OCI-LY3 (cell line): Measurements from ENCODE around the gene POLD2.

Source experiments
- H2AFZ ChIP-seq: fragments of 200-600, 300-600 bp; shearing (Covaris generic); 2 replicates; pipeline ENCODE4 v1.6.0; 2014; ENCODE audit warnings: antibody characterized with exemption, low read depth, low read length
- H3K27ac ChIP-seq: fragments of 200-600, 300-600 bp; sonication (generic); 2 replicates; pipeline ENCODE4 v1.5.1; 2014; ENCODE audit warnings: mild to moderate bottlenecking, low read length, moderate library complexity, mixed read lengths
- H3K27me3 ChIP-seq: fragments of 200-600, 300-600 bp; sonication (generic); 2 replicates; pipeline ENCODE4 v1.6.1; 2014; ENCODE audit warnings: low read depth, low read length, mixed read lengths
- H3K36me3 ChIP-seq: fragments of 200-600, 300-600 bp; sonication (generic); replicated peaks from 2 replicates; pipeline ENCODE3; 2014; ENCODE audit warnings: low read depth, low read length, mixed read lengths
- H3K4me1 ChIP-seq: fragments of 300-600, 200-600 bp; sonication (generic); 2 replicates; pipeline ENCODE4 v1.6.1; 2014; ENCODE audit warnings: low read length, mixed read lengths
- H3K4me2 ChIP-seq: fragments of 200-600, 300-600 bp; sonication (generic); 2 replicates; pipeline ENCODE4 v1.6.1; 2014; ENCODE audit warnings: low read length, mixed read lengths
- H3K4me3 ChIP-seq: fragments of 300-600, 200-600 bp; sonication (generic); 2 replicates; pipeline ENCODE4 v1.5.1; 2014; ENCODE audit warnings: antibody characterized with exemption, mild to moderate bottlenecking, low read length, moderate library complexity
- H3K79me2 ChIP-seq: fragments of 300-600, 200-600 bp; shearing (Covaris generic); 2 replicates; pipeline ENCODE4 v1.6.1; 2014; ENCODE audit warnings: mild to moderate bottlenecking, low read length, mixed read lengths
- H3K9ac ChIP-seq: fragments of 300-600, 200-600 bp; shearing (Covaris generic); 2 replicates; pipeline ENCODE4 v1.6.0; 2014; ENCODE audit warnings: mild to moderate bottlenecking, low read length, moderate library complexity
- H3K9me3 ChIP-seq: fragments of 200-600, 300-600 bp; shearing (Covaris generic); 2 replicates; pipeline ENCODE4 v1.6.1; 2014; ENCODE audit warnings: low read length, mixed read lengths; ENCODE audit not compliant: insufficient read depth
- H4K20me1 ChIP-seq: fragments of 200-600, 300-600 bp; sonication (generic); 2 replicates; pipeline ENCODE4 v1.6.1; 2016; ENCODE audit warnings: low read length, mixed read lengths; ENCODE audit not compliant: insufficient read depth
- EZH2phosphoT487 ChIP-seq: fragments of 200-600 bp; shearing (Covaris generic); IDR thresholded peaks from 2 replicates; pipeline ENCODE4 v1.6.1; 2018; ENCODE audit warnings: antibody characterized with exemption, mixed run types, low read depth
- TF ChIP-seq, protein P1 (sequence below): fragments of 200-600, 300-600 bp; sonication (generic); IDR thresholded peaks from 2 replicates; pipeline ENCODE4 v1.5.1; 2014; ENCODE audit warnings: antibody characterized with exemption, low read length, low read depth

POLD2 gene

DNA sequence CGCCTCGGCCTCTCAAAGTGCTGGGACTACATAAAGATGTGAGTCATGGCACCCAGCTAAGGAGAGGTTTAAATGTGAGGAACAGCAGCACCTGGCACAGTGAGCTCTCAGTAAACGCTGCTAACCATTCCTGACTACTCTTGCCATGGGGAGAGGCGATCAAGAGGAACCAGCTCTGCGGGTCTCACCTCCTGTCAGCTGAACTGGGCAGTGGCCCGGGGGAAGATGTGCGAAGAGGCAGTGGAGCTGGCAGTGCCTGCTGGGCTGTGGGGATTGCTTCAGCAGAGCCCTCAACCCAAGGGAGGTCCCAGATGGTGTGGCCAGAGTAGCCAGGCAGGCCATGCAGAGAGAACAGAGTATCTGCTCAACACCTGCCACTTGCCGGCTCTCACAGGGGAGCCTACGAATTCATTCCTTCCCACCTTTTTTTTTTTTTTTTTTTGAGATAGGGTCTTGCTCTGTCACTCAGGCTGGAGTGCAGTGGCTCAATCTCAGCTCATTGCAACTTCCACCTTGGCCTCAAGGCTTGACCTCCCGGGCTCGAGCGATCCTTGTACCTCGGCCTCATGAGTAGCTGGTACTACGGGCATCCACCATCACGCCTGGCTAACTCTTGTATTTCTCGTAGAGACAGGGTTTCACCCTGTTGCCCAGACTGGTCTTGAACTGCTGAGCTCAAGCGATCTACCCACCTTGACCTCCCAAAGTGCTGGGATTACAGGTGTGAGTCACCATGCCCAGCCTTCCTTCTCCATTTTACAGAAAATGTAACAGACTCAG is 47.9 kb downstream of the POLD2 start:
- peaks cover 3% of the 10 kb centered on the region for H3K79me2 ChIP-seq
- no peak overlapping the region for H2AFZ ChIP-seq
- H3K4me2 ChIP-seq, result no peak overlapping the region
- peaks cover 60% of the 10 kb centered on the region for H3K36me3 ChIP-seq
- H4K20me1 ChIP-seq, result 0 out of 2 replicates have a peak, but pooled peaks cover 3% of the 10 kb centered on the region
- H3K9me3 ChIP-seq, result no peaks in the 10 kb centered on the region
- no peak overlapping the region for H3K9ac ChIP-seq
- H3K27ac ChIP-seq, result no peak overlapping the region
- H3K4me1 ChIP-seq, result no peaks in the 10 kb centered on the region; the same call in 1 of the 2 replicates
- no peak overlapping the region for H3K4me3 ChIP-seq
- TF ChIP-seq, protein P1, sequence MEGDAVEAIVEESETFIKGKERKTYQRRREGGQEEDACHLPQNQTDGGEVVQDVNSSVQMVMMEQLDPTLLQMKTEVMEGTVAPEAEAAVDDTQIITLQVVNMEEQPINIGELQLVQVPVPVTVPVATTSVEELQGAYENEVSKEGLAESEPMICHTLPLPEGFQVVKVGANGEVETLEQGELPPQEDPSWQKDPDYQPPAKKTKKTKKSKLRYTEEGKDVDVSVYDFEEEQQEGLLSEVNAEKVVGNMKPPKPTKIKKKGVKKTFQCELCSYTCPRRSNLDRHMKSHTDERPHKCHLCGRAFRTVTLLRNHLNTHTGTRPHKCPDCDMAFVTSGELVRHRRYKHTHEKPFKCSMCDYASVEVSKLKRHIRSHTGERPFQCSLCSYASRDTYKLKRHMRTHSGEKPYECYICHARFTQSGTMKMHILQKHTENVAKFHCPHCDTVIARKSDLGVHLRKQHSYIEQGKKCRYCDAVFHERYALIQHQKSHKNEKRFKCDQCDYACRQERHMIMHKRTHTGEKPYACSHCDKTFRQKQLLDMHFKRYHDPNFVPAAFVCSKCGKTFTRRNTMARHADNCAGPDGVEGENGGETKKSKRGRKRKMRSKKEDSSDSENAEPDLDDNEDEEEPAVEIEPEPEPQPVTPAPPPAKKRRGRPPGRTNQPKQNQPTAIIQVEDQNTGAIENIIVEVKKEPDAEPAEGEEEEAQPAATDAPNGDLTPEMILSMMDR, result no peak
- no peak for TF ChIP-seq EZH2phosphoT487
- H3K27me3 ChIP-seq, result no peaks in the 10 kb centered on the region

DNA sequence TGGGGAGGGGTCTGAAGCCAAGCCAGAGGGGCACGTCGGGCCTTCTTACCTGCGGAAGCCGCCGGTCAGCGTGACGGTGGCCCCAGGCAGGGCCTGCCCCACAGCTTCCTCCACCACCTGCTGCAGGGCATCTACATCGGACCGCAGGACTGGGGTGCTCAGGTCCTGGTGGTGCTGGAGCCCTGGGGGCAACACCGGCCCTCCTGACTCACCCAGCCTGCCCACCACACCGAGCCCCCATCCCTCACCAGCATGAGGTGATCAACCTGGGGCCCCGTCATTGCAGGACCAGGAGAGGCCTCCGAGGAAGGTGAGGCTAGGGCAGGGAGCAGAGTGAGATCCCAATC is 49.0 kb downstream of the POLD2 start:
- Histone ChIP-seq H3K4me1 (no peaks in the 10 kb centered on the region; the same call in 1 of the 2 replicates), H3K27me3 (no peaks in the 10 kb centered on the region), H3K4me2 (no peak overlapping the region), H3K4me3 (no peak overlapping the region), H3K27ac (no peak overlapping the region), H3K9ac (no peak overlapping the region), H3K9me3 (no peaks in the 10 kb centered on the region), H3K36me3 (peaks cover 49% of the 10 kb centered on the region), H3K79me2 (no peaks in the 10 kb centered on the region), H2AFZ (no peak overlapping the region), H4K20me1 (0 out of 2 replicates have a peak, but pooled peaks cover 3% of the 10 kb centered on the region)
- no peak for TF ChIP-seq EZH2phosphoT487
- TF ChIP-seq, protein P1, result no peak

DNA sequence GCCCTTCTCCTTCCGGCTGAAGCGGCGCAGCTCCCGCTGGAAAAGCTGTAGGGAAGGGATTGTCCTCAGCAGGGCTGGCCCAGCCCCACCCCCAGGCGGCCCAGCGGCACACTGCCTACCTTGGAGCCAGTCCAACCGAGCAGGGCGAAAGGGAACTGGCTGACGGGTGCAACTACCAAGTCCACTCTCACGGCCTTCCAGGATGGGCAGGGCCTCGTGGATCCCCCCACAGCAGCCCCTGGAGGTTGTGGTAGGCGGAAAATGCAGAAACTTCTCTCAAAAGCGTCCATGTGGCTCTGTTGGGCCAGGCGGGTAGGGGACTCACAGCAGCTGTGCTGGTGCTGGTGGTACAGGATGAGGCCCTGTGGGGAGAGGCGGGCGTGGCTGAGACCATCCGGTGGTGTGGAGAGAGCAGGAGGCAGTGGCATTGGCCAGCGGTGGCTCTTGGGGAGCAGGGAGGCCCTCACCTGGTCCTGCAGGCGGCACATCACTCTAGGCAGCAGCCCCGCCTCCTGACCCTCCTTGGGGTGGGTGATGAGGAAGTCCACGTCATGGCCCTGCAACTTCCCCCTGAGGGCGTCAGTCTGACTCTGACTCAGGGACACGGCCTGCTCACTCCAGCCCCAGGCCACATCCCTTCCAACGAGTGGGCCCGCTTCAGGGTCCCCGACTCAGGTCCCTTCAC is 49.5 kb downstream of the POLD2 start:
- no peaks in the 10 kb centered on the region for H3K27me3 ChIP-seq
- H3K36me3 ChIP-seq, result peaks cover 44% of the 10 kb centered on the region
- no peak overlapping the region for H3K4me3 ChIP-seq
- H3K9ac ChIP-seq, result no peak overlapping the region
- H3K79me2 ChIP-seq, result no peaks in the 10 kb centered on the region
- no peak overlapping the region for H2AFZ ChIP-seq
- TF ChIP-seq, protein P1, result no peak
- TF ChIP-seq EZH2phosphoT487, result no peak
- no peaks in the 10 kb centered on the region for H3K9me3 ChIP-seq
- 0 out of 2 replicates have a peak, but pooled peaks cover 3% of the 10 kb centered on the region for H4K20me1 ChIP-seq
- no peak overlapping the region for H3K27ac ChIP-seq
- H3K4me1 ChIP-seq, result no peaks in the 10 kb centered on the region; the same call in 1 of the 2 replicates
- no peak overlapping the region for H3K4me2 ChIP-seq
